HG02678 (cell line): ENCODE measurements around the gene UTP20.

Source experiments
- ATAC-seq: cut with Tn5 transposase; IDR thresholded peaks from one replicate; pipeline ENCODE4 v1.9.1; 2021; ENCODE audit warnings: mild to moderate bottlenecking, moderate library complexity; ENCODE audit not compliant: unreplicated experiment

UTP20 gene

DNA sequence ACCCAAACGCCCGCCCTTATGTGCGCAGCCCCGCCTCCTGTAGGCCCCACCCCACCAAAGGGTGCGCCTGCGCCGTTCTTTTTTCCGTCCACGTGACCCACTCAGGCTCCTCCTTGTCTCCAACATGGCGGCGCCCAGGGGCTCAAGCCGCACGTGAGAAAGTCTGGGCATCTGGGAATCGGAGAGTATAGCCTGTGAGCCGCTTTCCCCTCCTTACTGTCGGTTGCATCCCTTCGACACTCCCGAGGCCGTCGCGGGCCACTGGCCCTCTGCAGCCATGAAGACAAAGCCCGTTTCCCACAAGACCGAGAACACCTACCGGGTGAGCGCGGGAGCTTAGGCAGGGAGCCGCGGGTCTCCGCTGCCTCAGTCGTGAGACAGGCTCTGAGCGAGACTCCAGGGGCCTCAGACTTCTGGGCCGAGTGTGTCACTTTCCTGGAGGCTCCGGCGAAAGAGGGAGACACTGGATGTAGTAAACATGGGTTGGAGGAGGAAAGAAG, at the start of gene UTP20:
Gene UTP20 (plus strand): TSS at position 100 of the 500 bp plus-strand sequence. CDS start 178 bp downstream, at position 278.
- ATAC-seq = peak; percentile 99

DNA sequence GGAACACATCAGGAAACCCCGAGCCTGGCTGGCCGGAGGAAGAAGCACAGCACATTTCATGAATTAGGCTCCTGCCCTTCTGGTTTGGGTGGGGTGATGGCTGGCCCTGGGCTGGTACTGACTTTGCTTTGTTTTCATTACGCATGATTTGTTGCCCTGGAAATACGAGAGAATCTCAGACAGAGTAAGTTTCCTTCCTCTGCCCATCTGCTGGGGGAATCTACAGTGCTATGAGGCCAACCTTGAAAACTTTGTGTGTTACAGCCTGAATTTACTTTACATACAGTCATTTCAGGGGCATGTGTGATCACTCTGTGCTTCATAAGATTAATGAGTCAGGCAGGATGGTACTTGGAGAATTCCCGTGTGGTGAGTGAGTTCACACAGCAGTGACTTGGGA, 49.4 kb upstream of the UTP20 start:
- ATAC-seq = no peak

DNA sequence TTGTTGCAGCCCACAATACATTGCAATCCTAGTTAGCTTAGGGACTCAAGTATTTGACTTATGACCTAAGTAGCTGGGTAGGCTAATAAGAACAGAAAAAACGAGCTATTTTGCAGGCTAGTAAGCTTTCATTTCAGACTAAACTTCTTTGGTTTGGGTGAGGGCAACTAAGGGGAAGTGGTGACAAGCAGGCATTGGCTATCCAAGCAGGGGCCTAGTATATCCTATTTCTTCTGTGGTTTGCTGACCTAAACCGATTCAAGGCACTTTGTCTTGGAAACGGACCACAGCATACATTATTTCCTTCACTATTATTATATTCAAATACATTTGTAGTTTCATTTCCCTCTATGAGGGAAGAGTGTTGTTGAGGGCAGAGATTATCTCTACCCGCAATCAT, 48.3 kb upstream of the UTP20 start:
- no peak for ATAC-seq

DNA sequence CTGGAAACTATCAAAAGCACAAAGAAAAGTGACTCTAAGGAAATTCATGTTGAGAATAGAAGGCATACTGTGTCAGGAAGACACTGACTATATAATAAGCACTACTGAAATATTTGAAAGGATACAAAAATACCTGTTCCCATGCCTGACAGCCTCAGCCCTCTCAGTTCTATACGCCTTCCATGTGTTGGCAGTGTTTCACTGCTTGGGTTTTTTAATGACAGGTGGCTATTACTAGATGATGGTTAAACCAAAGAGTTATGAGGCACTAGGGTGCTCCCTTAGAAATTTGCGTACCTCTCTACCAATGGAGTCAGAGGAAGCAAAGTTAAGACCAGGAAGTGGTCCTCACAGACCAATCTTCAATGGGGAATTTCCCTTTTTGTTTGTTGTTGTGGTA, 44.2 kb upstream of the UTP20 start:
- no peak for ATAC-seq

DNA sequence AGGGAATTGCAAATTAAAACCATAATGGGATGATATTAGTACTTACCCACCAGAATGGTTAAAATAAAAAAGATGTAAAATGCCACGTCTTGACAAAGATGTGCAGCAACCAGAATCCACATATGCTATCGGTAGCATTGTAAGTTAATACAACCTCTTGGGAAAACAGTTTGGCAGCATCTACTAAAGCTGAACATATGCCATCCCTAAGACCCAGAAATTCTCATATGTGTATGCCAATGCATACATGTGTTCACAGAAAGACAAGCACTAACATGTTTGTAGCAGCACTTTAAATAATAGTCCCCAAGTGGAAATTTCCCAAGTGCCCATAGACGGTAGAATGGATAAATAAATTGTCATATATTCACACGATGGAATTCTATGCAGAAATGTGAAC, 41.6 kb upstream of the UTP20 start:
- ATAC-seq = no peak

DNA sequence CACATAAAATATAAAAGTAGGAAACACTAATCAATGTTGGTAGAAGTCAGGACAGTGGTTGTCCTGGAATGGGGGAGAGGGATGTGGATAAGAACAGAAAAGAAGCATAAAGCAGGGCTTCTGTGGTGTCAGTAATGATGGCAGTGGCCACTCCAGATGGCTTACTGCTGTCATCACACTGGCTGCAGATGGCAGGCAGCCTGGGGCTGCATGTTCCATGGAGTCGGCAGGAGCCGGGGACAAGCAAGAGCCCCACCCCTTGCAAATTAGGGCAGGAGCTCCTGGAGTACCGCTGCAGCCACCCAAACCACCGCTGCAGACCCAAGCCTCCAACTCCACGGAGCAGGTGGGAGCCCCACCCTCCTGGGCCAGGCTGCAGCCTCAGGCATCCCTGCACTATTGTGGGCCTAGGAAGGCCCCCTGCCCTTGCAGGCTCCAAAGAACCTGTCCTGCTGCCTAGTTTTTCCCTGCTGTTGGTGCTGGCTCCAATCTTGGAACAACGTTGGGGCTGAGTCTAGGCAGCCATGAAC, 41.0 kb upstream of the UTP20 start:
- ATAC-seq = no peak

DNA sequence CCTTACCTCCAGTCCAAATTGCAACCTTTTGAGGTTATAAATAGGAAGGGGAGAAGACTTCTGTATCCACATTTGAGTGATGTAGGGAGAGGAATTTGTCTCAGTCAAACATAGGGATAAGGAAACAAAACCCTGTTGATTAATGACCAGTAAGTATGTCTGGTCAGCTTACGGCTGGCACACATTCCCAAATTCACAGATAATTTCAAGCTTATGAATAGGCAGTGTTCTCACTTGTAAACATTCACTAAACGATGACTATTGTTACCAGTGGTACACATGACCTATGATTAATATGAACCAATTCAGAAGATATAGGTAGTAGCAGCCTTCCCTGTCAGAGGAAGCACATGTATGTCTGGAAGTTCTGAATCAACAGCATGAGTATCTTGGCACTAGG, 36.8 kb upstream of the UTP20 start:
- ATAC-seq = no peak

DNA sequence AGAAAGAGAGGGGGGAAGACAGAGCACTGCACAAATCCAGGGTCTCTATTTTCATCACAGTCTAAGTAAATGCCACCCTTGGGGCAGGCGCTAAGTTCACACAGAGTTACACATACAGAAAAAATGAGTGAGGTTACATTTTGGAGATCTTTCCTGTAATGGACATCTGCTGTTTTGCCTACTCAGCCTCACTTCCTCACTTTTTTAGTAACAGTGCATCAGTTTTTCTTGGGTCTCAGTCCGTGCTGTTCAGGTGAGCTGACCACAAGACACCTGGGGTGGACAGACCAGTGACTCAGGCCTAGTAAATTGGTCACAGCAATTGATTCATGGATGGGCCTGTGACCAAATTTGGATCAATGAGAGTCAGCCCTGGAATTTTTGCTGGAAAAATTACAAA, 36.3 kb upstream of the UTP20 start:
- no peak for ATAC-seq

DNA sequence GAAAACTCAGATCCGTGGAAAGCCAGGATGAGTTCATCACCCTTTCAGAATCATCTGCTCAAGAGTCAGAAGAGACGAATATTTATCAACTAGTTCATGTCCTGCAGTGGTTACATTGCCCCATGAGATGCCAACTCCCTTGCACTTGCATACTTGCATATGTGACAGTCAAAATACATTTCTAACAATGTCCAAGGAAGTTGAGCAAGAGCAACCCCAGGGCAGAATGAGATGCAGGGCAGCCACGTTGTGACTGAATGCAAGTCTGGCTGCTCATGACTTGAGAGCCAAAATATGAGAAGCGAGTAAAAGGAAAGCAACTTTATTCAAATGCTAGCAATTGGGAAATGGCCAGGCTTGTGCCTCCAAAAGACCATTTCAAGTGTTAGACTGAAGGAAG, 23.6 kb upstream of the UTP20 start:
- no peak for ATAC-seq

DNA sequence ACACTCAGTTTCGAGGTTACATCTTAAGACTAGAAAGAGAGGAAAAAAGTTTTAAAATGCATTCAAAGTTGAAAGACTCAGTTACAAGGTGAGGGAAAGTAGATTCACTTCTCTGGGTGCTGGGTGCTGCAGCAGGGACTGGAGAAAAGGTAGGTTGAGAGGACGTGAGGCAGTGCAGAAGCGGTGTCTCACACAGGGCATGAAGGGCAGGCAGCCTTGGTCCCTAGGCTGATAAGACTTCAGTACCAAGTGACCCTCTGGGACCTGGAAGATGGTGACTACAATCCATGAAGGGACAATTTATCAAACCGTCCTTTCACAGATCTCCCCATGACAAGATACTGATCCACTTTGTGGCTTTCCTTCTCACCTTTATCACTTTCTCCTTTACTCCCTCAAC, 22.5 kb upstream of the UTP20 start:
- no peak for ATAC-seq

DNA sequence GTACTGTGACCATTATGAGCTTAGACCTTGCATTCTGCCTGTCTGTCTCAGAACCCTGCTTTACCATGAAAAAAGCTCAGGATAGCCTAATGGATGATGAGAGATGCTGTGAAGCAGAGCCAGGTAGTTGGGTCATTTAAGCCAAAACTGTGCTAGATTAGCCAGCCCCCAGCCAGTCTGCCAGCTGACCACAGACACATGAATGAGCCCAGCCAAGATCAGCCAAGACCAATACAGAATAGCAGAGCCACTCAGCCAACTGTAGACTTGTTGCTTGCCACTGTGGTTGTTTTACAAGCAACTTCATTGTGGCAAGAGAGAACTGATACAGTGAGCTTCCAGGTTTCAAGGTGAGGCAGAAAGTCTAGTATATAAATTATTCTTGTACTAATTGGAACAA, 12.8 kb upstream of the UTP20 start:
- no peak for ATAC-seq

DNA sequence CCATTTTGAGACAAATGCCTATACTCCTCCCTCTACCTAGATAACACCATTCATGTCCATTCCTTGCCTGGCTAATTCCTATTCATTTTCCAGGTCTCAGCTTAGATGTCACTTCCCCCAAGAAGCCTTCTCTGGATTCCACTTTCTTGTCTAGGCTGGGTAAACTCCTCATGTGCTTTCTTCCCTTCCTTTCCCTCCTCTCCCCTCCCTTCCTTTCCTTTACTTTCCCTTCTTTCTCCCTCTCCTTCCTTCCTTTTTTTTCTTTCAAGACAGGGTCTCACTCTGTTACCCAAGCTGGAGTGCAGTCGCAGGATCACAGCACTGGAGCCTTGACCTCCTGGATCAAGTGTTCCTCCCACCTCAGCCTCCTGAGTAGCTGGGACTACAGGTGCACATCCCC, 3.5 kb upstream of the UTP20 start:
- ATAC-seq = no peak

DNA sequence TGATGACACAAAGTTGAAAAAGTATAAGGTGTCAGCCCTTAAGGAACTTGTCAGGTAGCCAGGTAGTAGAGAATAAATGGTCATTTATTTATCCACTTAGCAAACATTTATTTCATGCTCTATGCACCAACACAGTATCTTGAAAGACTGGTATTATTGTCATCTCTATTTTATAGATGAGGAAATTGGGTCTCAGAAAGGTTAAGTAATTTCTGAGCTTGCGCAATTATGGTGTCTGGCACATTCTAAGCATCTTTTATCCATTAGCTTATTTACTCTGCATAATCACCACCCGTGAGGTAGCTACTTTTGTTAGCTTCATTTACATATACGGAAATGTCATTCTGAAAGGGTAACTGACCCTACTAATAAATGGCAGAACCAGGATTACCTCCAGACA, 2.5 kb upstream of the UTP20 start:
- ATAC-seq = no peak

DNA sequence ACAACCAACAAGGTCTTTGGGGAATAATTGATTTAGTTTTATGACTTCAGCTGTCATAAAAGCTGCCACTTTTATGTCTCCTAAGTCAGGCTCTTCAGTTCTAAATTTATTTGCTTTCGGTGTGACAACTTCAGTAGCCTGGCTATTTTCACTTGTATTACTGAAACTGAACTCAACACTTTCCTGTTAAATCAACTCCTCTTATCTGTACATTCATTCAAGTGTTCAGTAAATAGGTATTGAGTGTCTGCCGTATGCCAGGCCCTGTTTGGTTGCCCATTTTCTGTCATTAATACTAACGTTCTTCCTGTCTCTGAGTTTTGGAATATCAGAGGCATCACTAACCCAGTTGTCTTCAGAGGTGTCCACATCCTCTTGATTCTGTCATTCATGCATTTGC, 7.5 kb downstream of the UTP20 start:
- ATAC-seq = no peak

DNA sequence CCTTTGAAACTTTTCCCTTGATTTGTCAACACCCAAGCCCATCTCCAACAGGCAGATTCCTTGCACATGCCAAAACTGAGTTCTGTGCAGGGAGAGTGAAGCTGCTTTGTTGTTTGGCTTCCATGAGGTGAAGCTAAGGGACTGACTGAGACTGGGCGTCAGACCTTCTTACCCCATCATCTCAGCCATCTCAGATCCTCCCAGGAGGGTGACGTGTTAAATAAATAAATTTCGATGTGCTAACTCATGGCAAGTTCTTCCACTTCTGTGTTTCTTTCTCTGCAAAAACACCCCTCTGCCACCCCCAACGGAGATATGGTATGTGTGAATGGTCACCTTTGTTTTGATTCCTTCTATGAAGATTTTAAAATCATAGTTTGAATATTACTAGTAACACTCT, 17.8 kb downstream of the UTP20 start:
- no peak for ATAC-seq

DNA sequence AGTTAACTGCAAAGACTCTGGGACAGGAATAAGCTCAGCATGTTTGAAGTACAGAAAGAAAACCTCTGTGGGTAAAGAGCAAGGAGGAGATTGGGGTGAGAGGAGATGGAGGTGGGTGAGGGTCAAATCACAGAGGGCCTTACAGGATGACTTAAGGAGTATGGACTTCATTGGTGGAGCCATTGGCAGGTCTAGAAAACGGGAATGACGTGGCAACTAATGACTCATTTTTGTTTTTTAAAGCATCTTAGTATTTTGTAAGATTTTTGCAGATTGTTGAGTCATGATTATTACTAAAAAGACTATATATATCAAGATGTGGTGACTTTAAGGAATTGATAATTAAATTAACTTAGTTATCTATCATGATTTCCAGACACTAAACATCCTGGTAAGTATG, 18.5 kb downstream of the UTP20 start:
- ATAC-seq = no peak

DNA sequence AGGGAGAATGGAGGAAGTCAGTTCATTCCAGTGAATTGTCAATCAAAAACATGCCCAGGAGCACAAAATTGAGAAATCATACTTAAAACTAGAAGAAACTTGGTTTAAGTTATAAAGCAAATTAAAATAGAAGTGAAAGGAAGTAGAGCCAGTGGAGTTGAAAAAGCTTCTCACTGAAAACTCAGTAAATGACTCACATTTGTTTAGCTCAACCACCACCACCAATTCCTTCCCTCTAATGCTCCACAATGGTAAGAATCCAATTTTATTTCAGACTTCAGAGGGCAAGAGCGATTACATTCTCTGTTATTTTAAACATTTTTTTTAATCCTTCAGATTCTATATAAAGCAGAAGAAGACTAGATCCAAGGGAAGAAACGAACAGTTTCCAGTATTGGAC, 19.4 kb downstream of the UTP20 start:
- ATAC-seq = no peak

DNA sequence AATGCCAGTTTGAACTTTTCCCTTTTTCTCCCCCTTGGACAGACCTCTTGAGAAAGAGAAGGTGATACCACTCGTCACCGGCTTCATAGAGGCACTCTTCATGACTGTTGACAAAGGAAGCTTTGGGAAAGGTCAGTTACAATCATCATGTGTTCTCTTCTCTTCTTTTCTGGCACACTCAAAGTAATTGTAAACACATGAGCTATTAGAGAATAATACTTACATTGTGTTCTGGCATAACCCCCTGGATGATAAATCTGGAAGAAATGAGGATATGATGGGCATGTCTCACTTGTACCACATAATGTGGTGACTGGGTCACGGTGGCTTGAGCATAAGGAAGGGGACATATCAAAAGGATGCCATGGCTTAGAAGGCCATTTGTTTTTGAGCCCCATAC, 20.0 kb downstream of the UTP20 start:
- ATAC-seq = no peak

DNA sequence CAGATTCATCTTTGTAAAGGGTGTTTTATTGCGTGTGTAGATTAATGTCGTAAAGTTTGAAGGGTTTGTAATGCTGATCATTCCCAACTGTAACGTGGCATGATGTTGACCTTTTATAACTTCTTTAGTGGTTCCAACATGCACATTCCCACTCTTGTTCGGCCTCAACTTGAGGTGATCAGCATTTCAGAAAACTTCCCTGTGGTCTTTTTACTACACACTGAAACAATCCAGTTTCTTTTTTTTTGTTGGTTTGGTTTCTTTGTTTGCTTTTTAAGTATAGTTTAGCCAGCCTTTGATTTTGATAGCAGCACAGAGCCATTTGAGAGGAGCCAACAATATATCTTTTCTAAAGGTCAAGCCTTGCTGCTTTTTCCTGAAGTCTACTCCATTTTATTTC, 22.8 kb downstream of the UTP20 start:
- no peak for ATAC-seq

DNA sequence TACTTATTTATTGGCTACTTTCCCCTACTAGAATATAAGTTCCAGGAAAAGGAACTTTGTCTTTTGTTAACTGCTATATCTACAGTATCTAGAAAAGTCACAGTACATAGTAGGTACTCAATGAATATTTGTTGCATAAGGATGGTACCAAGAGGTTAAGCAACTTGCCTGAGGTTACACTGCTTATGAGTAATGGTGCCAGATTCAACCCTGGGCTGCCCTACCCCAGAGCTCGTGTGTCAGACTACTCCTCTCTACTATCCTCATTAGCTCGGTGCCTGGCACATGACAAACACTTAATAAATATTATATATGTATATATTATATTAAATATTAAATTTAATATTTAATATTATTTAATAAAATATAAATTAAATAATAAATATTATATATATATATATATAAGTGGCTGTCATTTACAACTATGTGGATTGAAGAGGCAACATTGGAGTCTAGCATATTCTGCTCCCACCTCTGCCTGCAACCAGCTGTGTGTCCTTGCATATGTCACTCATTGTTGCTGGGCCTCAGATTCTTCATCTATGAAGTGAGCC, 25.4 kb downstream of the UTP20 start:
- no peak for ATAC-seq

DNA sequence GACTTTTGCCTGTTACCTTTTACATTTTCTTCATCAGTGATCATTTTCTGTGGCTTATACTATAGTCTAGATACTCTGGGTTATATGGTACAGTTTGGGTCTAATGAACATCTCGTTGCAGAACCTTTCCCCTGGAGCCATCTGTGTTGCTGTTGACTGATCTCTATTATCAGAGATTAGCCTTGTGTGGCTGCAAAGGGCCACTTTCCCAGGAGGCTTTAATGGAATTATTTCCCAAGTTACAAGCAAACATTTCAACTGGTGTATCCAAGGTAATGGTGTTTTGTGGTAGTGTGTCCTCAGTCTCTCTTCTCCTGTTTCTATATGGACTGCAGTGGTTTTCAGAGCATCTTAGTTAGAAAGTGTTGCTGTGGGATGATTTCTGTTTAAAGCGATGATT, 25.9 kb downstream of the UTP20 start:
- ATAC-seq = no peak

DNA sequence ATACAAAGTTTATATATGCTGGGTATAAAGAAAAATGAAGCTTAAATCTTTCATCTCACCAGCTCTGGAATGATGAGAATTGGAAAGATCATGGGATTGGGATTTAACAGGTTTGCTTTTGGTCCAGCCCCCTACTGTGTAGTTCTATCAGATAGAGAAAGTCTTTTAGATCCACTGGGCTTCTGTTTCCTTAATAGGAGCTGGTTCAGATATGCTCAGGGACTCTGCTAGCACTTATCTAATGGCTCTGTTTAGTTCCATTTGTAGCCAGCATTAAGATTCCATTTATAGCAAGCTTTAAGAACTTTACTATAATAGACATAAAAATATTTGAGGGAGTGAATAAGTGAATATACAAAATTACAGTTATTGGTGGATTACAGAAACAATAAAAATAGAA, 42.6 kb downstream of the UTP20 start:
- ATAC-seq = no peak

DNA sequence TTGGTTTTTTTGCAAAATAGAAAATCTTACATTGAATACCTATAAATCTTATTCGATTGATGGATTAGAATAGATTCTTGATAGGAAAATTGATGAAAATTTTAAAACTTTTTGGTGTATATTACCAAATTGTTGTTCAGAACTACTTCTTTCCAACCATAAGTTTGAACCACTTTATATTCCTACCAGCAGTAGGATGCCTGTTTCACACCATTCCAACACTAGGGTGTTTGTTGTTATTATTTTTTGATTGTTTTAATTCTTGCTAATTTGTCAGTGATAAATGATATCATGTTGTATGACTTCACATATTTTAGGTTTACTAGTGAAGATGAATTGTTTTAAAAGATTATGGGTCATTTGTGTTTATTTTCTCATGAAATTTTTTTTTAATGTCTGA, 43.4 kb downstream of the UTP20 start:
- no peak for ATAC-seq
